Cerebellar cortex (tissue), 1 donor: ENCODE results near the gene SH3TC1.

Experiments used
- DNase-seq: peaks from one replicate; pipeline ENCODE4 v3.0.0-alpha.2; 2015; ENCODE audit warnings: low spot score

SH3TC1 gene

DNA sequence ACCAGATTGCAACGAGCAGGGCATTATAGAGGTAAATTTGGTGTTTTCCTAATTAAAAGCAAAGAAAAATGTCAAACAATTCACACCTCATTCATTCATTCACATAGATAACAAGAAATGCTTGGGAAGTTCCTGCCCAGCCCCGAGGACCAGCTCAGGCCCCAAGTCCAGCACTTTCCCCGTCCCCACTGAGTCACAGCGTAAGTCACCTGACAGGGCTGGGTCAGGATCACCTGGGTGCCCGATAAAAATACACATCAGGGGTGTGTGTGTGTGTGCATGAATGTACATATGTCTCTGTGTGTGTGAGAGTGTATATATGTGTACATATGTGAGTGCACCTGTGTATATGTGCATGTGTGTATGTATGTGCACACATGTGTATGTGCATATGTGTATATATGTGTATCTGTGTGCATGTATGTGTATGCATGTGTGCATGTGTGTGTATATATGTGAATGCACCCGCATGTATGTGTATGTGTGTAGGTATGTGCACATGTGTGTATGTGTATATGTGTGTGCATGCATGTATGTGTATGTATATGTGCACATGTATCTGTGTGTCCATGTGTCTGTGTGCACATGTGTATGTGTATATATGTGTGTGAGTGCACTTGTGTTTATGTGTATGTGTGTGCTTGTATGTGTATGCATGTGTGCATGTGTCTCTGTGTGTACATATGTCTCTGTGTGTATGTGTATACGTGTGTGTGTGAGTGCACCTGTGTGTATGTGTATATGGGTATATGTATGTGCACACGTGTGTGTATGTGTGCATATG lies 18.6 kb upstream of the SH3TC1 start:
- DNase-seq = no peak

DNA sequence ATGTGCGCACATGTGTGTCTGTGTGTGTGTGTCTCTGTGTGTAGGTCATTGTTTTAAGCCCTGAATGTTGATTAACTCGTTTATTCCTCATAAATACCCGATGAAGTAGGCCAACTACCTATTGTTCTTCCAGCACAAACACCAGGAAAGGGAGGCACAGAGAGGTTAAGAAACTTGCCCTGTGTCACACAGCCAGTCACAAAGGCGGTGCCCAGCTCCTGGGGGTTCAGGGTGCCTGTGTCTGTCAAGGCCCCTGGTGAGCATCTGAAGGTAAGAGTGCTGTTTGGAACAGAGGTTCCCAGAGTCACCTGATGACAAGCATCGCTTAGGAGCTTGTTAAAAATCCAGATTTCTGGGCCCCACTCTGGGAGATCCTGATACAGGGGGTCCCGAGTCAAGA lies 18.0 kb upstream of the SH3TC1 start:
- no peak for DNase-seq

DNA sequence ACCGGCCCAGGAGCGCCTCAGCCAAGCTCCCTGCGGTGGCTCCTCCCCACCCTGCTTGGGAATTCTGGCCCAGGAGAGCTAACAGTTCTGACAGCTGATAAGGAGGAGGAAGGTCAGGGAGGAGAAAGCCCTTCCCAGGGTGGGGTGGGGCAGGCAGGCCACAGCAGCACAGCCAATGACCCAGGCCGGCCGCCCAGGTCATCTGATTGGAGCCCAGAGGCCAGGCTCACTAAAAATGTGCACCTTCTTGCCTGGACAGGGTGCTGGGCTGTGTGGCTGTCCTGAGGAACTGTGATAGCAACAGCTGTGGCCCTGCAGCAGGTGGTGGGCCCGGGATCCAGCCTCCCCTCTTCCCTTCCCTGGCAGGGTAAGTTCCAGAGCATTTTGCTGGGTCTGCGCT lies 17.2 kb upstream of the SH3TC1 start:
- no peak for DNase-seq

DNA sequence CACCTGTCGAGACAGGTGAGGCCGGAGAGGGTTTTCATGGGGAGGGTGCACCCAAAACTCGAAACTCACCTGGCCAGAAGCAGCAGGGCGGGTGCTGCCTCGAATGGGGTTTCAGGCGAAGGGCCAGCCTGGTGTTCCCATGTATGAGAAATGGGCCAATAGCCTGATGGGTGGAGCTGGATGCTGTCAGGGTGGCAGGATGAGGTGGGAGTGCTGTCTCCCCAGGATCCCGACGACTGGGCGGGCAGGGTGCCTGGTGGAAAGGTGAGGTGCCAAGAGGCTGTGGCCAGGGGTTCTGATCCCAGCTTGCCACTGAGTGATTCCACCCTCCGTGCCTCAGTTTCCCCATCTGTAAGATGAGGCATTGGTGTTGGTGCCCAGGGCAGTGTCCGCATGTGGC lies 16.8 kb upstream of the SH3TC1 start:
- no peak for DNase-seq

DNA sequence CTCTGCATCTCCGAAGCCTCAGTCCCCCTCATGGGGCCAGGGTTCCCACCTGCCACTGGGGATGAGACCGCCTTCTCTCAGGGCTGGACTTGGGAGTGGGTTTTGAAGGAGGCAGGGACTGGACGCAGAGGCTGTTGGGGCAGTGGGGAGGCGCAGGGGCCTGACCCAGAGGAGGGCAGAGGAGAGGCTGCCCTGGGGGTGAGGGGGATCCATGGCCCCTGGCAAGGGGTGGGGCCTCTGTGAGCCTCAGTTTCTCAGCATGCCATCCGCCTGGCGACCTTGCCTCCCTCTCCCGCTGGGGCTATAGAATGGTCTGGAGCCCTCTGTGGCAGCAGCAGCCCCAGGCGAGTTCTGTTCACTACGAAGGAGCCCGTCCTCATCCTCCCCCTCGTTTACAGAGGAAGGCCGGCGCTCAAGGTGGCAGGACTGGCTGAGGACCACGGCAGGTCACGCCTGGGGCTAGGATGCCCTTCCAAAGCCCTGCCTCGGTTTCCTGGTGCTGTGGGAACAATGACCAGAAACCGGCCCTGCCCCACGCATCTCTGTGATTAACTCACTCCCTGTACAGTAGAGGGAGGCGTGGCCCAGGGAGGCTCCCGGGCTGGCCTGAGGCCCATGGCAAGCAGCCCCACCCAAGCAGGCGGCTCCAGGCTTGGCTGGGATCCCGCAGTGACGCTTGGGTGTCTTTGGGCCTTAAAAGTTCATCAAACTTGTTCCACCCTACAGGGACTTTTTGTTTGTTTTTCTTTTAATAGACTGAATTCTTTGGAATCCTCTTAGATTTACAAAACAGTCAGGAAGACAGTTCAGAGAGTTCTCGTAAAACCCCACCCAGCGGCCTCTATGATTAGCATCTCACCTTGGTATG lies 16.0 kb upstream of the SH3TC1 start:
- no peak for DNase-seq

DNA sequence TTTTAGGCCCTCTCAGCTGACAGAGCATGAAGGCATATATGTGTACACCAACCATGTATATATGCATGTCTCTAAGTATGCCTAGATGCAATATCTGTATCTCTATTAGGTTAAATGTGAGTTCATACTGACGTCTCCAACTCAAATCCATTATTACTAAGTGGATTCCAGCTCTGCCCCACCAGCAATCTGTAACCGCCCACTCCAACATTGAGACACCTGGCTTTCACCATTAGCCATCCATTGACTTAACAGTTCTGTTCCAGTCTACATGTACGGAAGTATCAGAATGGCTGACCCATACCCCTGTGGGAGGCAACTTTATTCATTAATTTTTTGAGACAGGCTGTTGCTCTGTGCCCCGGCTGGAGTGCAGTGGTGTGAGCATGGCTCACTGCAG lies 15.0 kb upstream of the SH3TC1 start:
- no peak for DNase-seq

DNA sequence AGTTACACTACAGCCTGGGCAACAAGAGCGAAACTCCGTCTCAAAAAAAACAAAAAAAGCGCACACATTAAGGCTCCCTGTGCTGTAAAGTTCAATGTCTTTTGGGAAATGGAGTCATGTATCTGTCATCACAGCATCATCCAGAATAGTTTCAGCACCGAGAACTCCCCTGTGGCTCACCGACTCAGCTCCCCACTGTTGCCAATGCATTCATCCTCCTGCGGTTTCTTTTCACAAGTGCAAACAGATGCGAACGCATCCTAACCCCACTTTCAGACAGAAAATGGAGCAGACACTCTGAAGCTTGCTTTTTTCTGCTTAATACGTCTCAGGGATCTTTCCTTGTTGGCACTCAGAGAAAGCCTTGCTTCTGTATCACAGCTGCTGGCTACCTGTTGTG lies 13.8 kb upstream of the SH3TC1 start:
- DNase-seq = no peak

DNA sequence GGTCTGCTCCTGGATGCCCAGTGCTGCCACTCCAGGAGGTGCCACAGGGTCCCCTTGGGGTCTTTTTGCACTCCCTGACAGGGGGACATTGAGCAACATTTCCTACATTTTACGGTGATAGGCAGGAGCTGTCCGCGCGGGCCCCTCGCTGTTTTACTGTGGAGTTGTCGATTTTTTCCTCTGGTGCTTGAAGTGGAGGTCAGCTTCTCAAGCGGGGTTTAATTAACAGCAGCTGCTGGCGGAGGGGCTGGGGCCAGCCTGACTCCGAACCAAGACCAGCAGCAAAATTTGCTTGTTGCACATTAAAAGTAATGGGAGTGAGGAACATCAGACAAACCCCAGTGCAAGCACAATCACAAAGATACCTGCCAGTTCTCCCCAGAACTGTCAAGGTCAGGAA lies 13.2 kb upstream of the SH3TC1 start:
- no peak for DNase-seq

DNA sequence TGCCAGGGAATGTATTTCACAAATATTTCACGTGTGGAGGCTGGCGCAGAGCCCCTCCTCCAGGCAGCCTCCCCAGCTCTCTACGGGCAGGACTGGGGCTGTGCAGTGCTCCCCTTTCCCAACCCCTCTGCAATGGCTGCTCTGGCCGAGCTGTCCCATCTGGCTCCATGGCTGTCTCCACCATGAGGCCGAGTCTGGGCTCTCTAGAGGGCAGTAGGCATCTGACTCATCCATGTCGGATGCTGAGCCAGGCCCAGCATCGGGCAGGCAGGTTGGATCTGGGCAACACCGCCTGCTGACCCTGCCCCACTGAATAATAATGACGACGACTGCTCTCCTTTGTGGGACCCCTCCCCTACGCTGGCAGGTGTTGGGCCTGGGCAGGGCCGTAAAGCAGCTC lies 11.0 kb upstream of the SH3TC1 start:
- DNase-seq = peak; percentile 24

DNA sequence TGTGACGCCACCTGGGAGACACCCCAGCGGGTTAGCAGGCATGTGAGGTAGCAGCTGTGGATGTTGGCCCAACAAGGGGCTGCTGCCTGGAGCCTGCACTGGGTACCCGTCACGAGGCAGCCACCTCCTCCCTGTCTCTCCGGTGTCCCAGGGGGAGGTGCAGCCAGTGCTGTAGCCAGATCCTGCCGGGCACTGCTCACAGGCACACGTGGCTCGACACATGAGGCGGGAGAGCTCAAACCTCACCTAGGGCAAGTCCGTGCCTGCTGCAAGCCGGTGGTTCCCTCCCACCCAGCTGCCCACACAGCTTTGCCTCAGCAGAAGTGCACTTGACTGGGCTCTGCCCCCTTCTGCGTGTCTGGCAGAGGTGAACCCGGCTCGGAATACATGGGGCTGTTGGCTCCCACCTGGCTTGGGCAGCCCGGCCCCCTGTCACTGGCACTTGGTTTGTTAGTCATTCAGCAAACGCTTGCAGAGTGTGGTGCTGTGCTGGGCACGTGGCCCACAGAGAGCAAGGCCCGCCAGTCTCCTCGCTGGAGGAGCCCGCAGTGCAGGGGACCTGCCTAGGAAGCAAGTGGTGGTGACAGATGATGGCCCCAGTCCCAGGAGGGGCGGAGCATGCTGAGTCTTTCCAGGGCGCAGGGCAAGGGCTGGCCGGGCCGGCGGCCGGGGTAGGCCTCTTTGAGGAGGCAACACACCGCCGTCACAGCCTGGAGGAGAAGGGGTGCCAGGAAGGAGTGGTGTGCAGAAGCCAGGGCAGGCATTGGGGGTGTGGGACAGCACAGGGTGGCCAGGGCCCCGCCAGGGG lies 10.1 kb upstream of the SH3TC1 start:
- DNase-seq = peak; percentile 28

DNA sequence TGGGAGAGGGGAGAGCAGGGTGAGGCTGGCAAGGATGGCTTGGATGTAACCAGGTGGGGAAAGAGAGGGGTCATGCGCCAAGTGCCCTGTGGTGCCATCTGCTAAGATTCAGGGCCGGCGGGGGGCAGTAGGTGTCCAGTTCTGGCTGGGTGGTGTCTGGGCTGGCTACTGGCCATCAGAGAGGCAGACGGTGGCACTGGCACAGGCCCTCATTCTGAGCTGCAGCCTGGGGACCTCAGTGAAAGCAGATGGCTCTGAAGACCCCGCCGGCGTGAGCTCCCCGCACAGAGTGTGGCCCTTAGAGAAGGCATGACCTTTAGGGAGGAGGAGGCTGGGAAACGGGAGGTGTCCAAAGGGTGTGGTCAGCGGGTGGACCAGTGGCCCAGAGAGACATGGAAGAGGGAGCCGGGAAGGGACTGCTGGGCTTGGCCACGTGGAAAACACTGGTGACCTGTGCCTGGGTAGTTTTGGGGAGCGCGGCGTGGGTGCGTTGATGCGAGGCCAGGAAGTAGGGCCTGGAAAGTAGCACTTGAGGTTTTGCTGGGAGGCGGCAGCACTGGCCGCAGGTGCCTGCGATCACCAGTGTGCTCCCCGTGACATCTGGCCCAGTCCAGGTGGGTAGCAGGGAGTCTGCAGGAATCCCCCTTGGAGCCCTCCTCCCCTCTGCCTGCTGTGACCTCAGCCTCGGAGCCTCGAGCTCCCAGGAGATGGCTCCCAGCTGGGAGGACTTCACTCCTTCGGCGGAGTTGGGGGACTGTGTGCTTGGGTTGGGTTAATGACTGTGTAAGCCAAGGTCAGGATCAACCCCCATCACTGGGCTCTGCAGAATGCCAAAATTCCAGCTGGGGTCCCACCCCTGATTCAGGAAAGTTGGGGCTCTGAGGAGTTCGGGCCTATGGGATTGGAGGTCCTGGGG lies 9.3 kb upstream of the SH3TC1 start:
- peak; percentile 58 for DNase-seq

DNA sequence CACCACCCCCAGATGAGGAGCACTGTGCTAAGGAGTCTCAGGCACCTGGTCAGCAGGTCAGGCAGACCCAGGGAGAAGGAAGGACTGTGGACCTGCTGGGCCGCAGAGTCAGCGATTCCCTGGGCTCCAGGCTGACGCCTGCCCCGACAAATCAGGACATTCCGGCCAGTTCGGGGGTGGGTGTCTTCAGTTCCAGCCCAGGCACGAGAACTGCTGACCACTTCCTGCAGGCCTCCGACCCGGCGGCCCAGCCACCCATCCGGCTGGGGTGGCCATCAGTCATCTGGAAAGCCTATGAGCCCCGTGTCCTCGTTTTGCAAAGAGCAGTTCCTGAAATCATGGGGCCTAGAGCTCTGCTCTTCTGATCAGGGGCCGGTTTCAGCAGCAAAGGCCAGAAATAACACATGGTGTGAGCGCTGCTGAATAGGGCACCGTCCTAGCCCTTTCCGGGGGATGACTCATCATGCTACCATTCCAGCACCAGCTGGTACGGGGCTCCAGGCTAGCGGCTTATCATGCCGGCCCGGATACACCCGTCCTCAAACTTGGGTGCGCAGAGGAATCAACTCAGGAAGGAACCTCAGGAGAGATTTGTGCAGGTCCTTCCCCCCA lies 7.8 kb upstream of the SH3TC1 start:
- DNase-seq = peak; percentile 6

DNA sequence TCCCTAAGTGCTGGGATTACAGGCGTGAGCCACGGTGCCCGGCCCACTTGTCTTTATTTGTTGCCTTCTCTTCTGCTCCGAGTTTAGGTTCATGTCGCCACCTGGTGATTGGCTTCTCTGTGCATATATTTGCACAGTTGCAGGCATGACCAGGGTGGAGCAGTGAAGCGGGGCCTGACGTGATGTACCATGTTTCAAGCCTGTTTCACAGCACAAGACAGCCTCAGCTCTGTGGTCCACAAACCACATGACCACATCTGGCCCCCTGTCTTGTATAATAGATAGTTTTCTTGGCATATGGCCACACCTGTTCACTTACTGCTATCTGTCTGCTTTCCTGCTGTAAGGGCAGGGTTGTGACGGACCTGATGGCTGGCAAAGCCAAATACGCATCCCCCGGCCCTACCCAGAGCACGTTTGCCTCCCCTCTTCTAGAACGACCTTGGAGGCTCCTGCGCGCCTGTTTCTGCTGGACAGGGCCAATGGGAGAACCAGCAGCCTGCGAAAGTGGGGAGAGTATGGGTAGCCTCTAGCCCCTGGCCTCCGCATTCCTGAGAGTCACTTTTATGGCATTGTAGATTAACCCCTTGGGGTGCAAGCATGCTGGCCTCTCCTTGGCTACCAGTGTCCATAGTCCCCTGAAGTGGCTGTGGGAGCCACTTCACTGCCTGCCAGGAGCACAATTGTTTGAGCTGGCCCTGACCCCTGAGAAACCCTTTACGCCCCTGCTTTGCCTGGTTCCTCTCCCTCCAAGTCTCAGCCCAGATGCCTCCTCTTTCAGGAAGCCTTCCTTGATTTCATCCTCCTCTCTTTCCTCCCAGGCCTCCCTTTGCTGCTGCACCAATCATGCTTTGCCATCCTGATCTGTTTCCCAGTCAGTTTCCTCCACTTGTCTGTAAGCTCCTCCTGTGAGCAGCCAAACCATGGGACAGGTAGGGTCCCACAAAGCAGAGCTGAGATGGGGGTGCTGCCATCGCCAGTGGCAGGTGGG lies 6.0 kb upstream of the SH3TC1 start:
- DNase-seq = peak; percentile 19

DNA sequence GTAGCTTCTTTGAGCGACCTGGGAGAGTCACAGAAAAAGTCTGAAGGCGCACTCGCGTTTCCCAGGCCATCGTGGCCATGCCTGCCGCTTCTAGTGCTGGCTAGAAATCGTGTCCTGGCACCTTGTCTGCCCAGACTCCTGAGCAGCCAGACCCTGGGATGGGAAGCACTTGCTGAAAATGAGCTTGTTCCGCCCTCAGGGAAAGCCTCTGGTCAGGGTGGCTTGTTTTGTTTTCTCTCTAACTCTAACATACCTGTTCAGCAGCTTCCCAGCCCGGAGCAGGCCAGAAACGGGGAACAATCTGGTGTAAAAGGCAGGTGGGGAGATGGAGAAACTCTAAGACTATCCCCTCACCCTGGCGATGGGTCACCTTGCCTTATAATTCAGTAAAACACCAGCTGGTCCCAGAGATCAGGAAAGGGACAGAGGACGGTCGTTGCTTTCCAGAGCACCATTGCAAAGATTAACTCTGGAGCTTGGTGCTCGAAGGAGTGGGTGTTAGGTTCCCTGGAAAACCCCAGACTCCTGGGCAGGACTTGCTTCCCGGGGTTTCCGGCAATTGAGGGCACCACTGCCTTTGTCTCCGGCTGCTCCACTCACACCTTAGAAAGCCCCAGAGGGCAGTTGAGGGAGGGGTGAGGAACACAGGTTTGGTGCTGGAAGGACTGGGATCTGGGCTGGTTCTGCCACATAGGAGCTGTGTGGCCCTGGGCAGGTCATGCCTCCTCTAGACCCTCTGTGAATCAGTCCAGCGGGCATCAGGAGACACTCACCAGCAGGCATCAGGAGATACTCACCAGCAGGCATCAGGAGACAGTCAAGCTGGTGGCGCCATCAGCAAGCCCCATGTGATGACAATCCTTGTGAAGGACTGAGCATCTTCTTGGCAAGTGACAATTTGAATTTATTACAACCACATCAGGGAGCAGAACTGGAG lies 4.5 kb upstream of the SH3TC1 start:
- no peak for DNase-seq

DNA sequence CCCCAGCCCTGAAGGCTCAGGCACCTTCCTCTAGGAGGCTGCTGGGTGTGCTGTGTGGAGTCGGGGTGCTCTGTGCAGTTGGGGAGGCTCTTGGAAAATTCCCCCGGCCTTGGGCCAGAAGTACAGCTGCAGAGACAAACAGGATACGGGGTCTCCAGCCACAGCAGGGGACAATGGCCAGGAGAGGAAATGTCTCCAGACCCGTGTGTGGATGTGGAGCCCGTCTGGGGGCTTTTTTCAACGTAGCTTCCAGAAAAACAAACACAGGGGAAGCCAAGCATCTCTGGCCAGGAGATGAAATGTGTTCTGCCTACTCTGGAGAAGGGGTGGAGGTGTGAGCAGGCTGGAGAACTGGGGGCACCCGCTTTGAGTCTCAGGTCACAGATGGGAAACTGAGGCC lies 3.7 kb upstream of the SH3TC1 start:
- DNase-seq = no peak

DNA sequence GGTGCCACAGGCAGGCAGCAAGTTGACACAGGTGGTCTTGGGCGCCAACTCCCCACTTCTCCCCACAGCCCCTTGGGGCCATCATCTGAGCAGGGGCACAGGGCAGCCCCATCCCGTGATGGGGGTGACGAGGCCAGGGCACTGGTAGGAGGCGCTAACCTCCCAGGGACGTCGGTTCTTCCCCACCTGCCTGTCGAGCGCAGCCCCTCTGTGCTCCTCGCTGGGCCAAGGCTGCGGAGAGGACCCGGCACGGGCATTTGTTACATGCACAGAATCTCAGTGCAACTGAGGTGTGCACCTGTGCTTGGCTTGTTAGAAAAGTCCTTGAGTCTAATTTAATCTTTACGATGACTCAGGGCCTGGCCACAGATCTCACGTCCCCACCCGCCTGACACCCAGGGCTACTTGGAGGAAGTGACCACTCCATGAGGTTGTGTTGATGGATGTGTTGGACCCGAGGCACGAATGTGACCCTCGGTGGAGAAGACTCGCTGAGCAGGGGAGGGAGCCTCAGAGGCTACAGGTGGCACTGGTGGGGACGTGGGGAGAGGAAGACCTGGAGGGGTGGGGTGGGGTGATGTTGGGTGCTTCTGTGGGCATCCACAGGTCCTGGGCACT lies 3.1 kb upstream of the SH3TC1 start:
- no peak for DNase-seq

DNA sequence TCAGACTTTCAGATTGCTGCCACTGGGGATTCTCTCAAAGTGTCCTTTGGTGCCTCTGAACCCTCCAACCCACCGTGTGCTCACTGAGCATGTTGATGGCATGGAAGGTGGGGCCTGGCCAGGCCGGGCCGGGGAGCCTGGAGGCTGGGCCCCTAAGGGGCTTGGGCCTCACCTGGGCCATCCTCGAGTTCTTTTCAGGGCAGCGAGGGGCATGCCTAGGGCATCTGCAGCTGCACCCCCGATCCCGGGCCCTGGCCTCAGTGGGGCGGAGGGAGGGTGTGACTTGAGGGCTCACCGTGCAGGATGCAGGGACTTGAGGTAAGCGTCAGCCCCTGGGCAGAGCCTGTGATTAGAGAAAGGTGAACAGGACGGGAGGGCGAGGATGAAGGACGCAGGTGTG lies 1.6 kb upstream of the SH3TC1 start:
- no peak for DNase-seq

DNA sequence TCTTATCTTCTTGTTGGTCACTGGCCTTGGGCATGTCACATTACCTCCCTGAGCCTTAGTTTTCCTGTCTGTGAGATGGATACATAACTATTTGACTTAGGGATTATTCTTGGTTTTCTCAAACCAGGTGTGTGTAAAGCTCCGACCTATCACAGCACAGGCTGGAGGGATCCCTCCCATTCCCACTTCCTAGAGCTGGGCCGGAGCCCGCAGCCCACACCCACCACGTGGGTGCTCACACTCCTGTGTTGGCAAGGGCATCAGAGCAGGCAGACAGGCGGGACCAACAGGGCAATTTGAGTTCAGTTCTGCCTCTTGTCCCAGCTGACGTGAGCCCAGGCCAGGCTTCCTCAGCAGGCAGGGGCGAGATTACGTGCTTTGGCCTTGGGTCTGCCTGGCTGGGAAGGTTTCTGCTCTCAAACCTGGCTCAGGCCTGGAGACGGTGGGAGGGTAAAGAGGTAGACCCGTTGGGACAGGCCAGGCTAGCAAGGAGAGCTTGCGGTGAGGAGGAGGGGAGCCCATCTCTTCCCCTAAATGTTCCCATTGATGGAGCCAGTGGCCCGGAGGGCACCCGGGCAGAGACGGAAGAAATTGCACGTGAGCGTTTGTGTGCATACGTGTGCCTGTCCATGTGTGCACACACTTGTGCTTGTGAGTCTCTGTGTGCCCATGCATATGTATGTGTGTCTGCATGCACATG lies 734 bp upstream of the SH3TC1 start:
- no peak for DNase-seq
